ENCODE measurements around the gene PCDHB5.
"Not testable (repeated sequence)": the region's sequence is repeated elsewhere in the genome, so short reads cannot be mapped to it uniquely, and the experiment has no call there.

Gene PCDHB5

DNA sequence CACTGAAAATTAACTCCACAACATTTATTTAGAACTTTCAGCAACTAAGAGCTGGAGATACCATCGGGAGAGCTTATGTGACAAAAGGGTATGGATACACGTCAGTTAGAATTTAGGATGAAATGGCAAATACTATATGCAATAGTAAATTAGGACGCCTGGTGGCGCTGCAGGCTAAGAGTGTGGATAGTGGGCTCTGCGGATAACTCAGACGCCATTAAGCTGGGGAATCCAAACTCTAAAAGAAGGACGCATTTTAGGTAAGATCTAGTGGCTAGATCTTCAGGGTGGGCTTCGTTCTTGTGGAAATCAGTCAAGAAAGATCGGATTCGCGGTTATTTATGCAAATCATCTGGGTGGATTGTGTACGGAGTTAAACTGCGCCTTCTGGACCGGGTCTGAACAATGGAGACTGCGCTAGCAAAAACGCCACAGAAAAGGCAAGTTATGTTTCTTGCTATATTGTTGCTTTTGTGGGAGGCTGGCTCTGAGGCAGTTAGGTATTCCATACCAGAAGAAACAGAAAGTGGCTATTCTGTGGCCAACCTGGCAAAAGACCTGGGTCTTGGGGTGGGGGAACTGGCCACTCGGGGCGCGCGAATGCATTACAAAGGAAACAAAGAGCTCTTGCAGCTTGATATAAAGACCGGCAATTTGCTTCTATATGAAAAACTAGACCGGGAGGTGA is at the start of gene PCDHB5:
PCDHB5 (plus strand) TSS at position 177 of the 688 bp plus-strand sequence; CDS start at position 406, 229 bp downstream.
- DNase-seq (ENCODE audit: low read depth): no peak

- no peak for DNase-seq (ENCODE audit: low read depth)
Measured at GRCh38 chr5:141094481-141095262, 40.3 kb upstream of the PCDHB5 start, which contains the start of gene PCDHB2. PCDHB2 (plus strand) TSS chr5:141094615; CDS start chr5:141094791, 176 bp downstream.

GRCh38 chr5:141095263-141095641 is 39.8 kb upstream of the PCDHB5 start:
- DNase-seq (ENCODE audit: low read depth): no peak

DNA sequence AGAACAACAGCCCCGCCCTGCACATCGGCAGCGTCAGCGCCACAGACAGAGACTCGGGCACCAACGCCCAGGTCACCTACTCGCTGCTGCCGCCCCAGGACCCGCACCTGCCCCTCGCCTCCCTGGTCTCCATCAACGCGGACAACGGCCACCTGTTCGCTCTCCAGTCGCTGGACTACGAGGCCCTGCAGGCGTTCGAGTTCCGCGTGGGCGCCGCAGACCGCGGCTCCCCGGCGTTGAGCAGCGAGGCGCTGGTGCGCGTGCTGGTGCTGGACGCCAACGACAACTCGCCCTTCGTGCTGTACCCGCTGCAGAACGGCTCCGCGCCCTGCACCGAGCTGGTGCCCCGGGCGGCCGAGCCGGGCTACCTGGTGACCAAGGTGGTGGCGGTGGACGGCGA is 38.8 kb upstream of the PCDHB5 start:
- not testable (repeated sequence) for DNase-seq (ENCODE audit: low read depth)

DNA sequence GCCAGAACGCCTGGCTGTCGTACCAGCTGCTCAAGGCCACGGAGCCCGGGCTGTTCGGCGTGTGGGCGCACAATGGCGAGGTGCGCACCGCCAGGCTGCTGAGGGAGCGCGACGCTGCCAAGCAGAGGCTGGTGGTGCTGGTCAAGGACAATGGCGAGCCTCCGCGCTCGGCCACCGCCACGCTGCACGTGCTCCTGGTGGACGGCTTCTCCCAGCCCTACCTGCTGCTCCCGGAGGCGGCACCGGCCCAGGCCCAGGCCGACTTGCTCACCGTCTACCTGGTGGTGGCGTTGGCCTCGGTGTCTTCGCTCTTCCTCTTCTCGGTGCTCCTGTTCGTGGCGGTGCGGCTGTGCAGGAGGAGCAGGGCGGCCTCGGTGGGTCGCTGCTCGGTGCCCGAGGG is 38.4 kb upstream of the PCDHB5 start:
- not testable (repeated sequence) for DNase-seq (ENCODE audit: low read depth)

GRCh38 chr5:141100243-141100805 is 34.7 kb upstream of the PCDHB5 start, which contains the start of gene PCDHB3:
PCDHB3 (plus strand) TSS chr5:141100473; CDS start chr5:141100650, 177 bp downstream.
- no peak for DNase-seq (ENCODE audit: low read depth)

DNA sequence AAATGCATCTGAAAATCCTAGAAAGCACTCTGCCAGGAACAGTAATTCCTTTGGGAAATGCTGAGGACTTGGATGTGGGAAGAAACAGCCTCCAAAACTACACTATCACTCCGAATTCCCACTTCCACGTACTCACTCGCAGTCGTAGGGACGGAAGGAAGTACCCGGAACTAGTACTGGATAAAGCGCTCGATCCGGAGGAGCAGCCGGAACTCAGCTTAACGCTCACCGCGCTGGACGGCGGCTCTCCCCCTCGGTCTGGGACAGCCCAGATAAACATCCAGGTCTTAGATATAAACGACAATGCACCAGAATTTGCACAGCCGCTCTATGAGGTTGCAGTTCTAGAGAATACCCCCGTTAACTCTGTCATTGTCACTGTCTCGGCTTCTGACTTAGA is 33.9 kb upstream of the PCDHB5 start:
- no peak for DNase-seq (ENCODE audit: low read depth)

GRCh38 chr5:141102070-141102469 is 32.9 kb upstream of the PCDHB5 start:
- not testable (repeated sequence) for DNase-seq (ENCODE audit: low read depth)

DNA sequence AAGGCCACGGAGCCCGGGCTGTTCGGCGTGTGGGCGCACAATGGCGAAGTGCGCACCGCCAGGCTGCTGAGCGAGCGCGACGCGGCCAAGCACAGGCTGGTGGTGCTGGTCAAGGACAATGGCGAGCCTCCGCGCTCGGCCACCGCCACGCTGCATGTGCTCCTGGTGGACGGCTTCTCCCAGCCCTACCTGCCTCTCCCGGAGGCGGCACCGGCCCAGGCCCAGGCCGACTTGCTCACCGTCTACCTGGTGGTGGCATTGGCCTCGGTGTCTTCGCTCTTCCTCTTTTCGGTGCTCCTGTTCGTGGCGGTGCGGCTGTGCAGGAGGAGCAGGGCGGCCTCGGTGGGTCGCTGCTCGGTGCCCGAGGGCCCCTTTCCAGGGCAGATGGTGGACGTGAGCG is 32.5 kb upstream of the PCDHB5 start:
- not testable (repeated sequence) for DNase-seq (ENCODE audit: low read depth)

DNA sequence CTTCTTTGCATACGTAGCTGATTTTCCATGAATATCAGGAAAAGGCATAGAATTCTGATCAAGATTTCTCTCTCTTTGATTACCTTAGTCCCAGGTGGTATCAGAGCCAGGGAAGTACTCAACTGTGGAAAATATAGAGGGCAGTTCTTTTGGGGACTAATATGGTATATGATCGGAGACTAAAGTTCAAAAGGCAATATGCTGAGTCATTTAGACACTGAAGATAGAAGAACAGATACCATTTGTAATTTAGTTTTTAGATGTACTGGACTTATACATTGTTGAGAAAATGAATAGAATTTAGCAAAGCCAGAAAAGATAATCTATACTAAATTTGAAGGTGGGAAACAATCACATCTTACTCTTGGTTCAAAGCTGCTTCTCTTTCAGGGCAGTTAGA is 29.7 kb upstream of the PCDHB5 start:
- DNase-seq (ENCODE audit: low read depth): no peak

- no peak for DNase-seq (ENCODE audit: low read depth)
Measured at GRCh38 chr5:141119250-141119649, 15.8 kb upstream of the PCDHB5 start.

DNA sequence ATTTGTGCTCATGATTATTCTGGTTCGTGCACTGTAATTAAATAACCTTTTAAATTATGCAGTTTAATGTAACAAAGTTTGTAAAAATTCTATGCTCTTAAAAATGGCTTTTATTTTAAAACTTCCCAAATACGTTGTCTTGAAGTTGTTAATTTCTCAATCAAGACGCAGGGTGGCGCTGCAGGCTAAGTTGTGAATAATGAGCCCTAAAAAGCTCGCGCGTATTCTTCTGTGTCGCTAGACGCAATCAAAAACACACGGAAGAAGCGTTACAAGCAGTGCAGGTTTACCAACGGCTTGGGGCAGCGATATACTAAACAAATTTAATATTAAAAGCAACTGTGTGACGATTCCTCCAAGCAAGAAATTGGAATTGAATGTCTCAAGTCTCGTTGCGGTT is 13.4 kb upstream of the PCDHB5 start, which contains the start of gene PCDHB4:
PCDHB4 (plus strand) TSS at position 256 of the 400 bp plus-strand sequence. CDS start 181 bp downstream, outside the sequence.
- no peak for DNase-seq (ENCODE audit: low read depth)

GRCh38 chr5:141121985-141122384 is 13.0 kb upstream of the PCDHB5 start:
- no peak for DNase-seq (ENCODE audit: low read depth)

GRCh38 chr5:141123396-141124135 is 11.4 kb upstream of the PCDHB5 start:
- not testable (repeated sequence) for DNase-seq (ENCODE audit: low read depth)

GRCh38 chr5:141127305-141127704 is 7.7 kb upstream of the PCDHB5 start:
- DNase-seq (ENCODE audit: low read depth): no peak

GRCh38 chr5:141135718-141136266 is 786 bp downstream of the PCDHB5 start:
- DNase-seq (ENCODE audit: low read depth): no peak

- DNase-seq (ENCODE audit: low read depth): not testable (repeated sequence)
Measured at GRCh38 chr5:141137346-141137745, 2.3 kb downstream of the PCDHB5 start.

DNA sequence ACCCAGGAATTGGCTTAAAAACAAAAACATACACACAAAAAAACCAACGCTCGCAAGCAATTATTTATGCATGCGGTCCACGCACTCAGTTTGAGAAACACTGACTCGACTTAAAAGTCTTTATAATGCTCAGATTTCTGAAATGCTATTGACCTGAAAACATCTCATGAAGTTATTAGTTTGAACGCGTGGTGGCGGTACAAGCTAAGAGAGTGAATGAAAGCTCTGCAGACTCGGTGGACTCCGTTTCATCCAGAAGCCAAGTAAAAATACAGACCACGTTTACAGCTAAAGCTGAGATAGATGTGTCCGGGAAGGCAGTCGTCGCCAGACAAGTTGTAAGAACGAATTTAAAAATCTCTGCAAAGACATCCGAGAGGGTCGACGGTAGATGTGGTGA is 14.8 kb downstream of the PCDHB5 start, which contains the start of gene PCDHB6:
PCDHB6 (plus strand) TSS at position 246 of the 400 bp plus-strand sequence. CDS start 201 bp downstream, outside the sequence.
- no peak for DNase-seq (ENCODE audit: low read depth)

DNA sequence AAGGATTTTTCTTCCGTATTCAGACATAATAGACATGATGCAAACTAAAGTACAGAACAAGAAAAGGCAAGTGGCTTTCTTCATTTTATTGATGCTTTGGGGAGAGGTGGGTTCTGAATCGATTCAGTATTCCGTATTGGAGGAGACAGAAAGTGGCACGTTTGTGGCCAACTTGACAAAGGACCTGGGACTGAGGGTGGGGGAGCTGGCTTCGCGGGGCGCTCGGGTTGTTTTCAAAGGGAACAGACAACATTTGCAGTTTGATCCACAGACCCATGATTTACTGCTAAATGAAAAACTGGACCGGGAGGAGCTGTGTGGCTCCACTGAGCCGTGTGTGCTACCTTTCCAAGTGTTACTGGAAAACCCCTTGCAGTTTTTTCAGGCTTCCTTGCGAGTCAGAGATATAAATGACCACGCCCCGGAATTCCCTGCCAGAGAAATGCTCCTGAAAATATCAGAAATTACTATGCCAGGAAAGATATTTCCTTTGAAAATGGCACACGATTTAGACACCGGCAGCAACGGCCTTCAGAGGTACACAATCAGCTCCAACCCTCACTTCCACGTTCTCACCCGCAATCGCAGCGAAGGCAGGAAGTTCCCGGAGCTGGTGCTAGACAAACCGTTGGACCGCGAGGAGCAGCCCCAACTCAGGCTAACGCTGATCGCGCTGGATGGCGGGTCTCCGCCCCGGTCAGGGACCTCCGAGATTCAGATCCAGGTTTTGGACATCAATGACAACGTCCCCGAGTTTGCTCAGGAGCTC is 15.4 kb downstream of the PCDHB5 start:
- no peak for DNase-seq (ENCODE audit: low read depth)

DNA sequence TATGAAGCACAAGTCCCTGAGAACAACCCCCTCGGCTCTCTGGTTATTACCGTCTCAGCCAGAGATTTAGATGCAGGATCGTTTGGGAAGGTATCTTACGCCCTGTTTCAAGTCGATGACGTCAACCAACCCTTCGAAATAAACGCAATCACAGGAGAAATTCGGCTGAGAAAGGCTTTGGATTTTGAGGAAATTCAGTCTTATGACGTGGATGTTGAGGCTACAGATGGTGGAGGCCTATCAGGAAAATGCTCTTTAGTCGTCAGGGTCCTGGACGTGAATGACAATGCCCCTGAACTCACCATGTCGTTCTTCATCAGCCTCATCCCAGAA is 16.0 kb downstream of the PCDHB5 start:
- DNase-seq (ENCODE audit: low read depth): no peak

DNA sequence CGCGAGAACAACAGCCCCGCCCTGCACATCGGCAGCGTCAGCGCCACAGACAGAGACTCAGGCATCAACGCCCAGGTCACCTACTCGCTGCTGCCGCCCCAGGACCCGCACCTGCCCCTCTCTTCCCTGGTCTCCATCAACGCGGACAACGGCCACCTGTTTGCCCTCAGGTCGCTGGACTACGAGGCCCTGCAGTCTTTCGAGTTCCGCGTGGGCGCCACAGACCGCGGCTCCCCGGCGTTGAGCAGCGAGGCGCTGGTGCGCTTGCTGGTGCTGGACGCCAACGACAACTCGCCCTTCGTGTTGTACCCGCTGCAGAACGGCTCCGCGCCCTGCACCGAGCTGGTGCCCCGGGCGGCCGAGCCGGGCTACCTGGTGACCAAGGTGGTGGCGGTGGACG is 16.6 kb downstream of the PCDHB5 start:
- not testable (repeated sequence) for DNase-seq (ENCODE audit: low read depth)

All from activated T-helper 9 cell treated with anti-CD3 and anti-CD28 coated beads, Interleukin-2, amount 50 U/mL, for 16 hours (primary cell).